Right hindlimb (tissue), 1 donor: Measurements from ENCODE around the gene COQ8A.
"Not testable (repeated sequence)": the region's sequence is repeated elsewhere in the genome, so short reads cannot be mapped to it uniquely, and the experiment has no call there.

Experiments used
- DNase-seq: peaks from one replicate; pipeline ENCODE4 v3.0.0-alpha.2; 2018

The COQ8A gene

GRCh38 chr1:226929260-226930111 is 10.6 kb upstream of the COQ8A start:
- DNase-seq: not testable (repeated sequence)

- no peak for DNase-seq
These were observed 5.4 kb upstream of the COQ8A start for GRCh38 chr1:226934483-226935237.

- no peak for DNase-seq
These were observed 2.0 kb upstream of the COQ8A start for GRCh38 chr1:226937940-226938725.

GRCh38 chr1:226938903-226939437 is 1.1 kb upstream of the COQ8A start:
- no peak for DNase-seq

- DNase-seq: no peak
These were observed 561 bp upstream of the COQ8A start for GRCh38 chr1:226939438-226940028.

- no peak for DNase-seq
These were observed 643 bp downstream of the COQ8A start for GRCh38 chr1:226940806-226941067.

- no peak for DNase-seq
These were observed 2.3 kb downstream of the COQ8A start for GRCh38 chr1:226942392-226942791.

GRCh38 chr1:226943156-226943555 is 3.1 kb downstream of the COQ8A start:
- no peak for DNase-seq

GRCh38 chr1:226943927-226944326 is 3.8 kb downstream of the COQ8A start:
- no peak for DNase-seq

GRCh38 chr1:226945106-226945857 is 5.2 kb downstream of the COQ8A start:
- DNase-seq: no peak

- no peak for DNase-seq
These were observed 5.8 kb downstream of the COQ8A start for GRCh38 chr1:226945858-226946245.

GRCh38 chr1:226946285-226946684 is 6.2 kb downstream of the COQ8A start:
- DNase-seq: no peak

- DNase-seq: no peak
These were observed 6.7 kb downstream of the COQ8A start for GRCh38 chr1:226946841-226947240.

GRCh38 chr1:226948051-226948450 is 8.0 kb downstream of the COQ8A start:
- DNase-seq: no peak

- no peak for DNase-seq
These were observed 8.4 kb downstream of the COQ8A start for GRCh38 chr1:226948480-226948879.

GRCh38 chr1:226948996-226949395 is 8.9 kb downstream of the COQ8A start:
- no peak for DNase-seq

- no peak for DNase-seq
These were observed 9.3 kb downstream of the COQ8A start for GRCh38 chr1:226949401-226949800.

GRCh38 chr1:226950316-226950715 is 10.2 kb downstream of the COQ8A start:
- DNase-seq: no peak

GRCh38 chr1:226950871-226951270 is 10.8 kb downstream of the COQ8A start:
- no peak for DNase-seq

GRCh38 chr1:226951286-226952117 is 11.4 kb downstream of the COQ8A start:
- DNase-seq: no peak

GRCh38 chr1:226952118-226952441 is 12.0 kb downstream of the COQ8A start:
- no peak for DNase-seq
